Measurements from ENCODE around the gene RANBP9. TPM values are rescaled to one million over a fixed set of nuclear protein-coding genes. Genes with fewer than 3 reads are reported as not detected.

Gene RANBP9
- total RNA-seq, 3 donors from 2014 or later, result 43.9 to 51.5 (median 48.0) TPM

DNA sequence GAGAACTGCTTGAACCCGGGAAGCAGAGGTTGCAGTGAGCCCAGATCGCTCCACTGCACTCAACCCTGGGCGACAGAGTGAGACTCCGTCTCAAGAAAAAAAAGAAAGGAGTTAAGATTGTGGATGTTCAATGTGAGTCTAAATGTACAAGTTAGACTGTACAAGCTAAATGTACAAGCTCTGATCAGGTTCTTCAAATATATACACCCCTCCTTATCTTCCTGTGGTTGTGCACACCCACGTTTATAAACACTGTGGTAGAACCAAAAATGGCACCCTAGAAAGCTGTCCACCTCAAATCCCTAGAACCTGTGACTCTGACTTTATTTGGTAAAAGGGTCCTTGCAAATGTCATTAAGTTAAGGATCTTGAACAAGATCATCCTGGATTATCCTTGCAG, 11.2 kb upstream of the RANBP9 start:
- H3K27ac ChIP-seq, result no peak overlapping the region
- H3K4me3 ChIP-seq, result no peak overlapping the region
- H3K27me3 ChIP-seq, result no peaks in the 10 kb centered on the region
- intact Hi-C loops (cut with DNase I; ENCODE audit: low total_unique reads), result no loop called here
- no peaks in the 10 kb centered on the region for H3K4me1 ChIP-seq
- H3K9me3 ChIP-seq, result no peaks in the 10 kb centered on the region
- no peaks in the 10 kb centered on the region for H3K36me3 ChIP-seq
- TF ChIP-seq POLR2AphosphoS5 (IDR thresholded peaks at IDR 0.05), result no peak
- no peak for TF ChIP-seq POLR2A (IDR thresholded peaks at IDR 0.05)
- TF ChIP-seq, protein P1, sequence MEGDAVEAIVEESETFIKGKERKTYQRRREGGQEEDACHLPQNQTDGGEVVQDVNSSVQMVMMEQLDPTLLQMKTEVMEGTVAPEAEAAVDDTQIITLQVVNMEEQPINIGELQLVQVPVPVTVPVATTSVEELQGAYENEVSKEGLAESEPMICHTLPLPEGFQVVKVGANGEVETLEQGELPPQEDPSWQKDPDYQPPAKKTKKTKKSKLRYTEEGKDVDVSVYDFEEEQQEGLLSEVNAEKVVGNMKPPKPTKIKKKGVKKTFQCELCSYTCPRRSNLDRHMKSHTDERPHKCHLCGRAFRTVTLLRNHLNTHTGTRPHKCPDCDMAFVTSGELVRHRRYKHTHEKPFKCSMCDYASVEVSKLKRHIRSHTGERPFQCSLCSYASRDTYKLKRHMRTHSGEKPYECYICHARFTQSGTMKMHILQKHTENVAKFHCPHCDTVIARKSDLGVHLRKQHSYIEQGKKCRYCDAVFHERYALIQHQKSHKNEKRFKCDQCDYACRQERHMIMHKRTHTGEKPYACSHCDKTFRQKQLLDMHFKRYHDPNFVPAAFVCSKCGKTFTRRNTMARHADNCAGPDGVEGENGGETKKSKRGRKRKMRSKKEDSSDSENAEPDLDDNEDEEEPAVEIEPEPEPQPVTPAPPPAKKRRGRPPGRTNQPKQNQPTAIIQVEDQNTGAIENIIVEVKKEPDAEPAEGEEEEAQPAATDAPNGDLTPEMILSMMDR (IDR thresholded peaks at IDR 0.05), result no peak
- DNase-seq (ENCODE audit: low spot score in 2 of 2), result no peak

DNA sequence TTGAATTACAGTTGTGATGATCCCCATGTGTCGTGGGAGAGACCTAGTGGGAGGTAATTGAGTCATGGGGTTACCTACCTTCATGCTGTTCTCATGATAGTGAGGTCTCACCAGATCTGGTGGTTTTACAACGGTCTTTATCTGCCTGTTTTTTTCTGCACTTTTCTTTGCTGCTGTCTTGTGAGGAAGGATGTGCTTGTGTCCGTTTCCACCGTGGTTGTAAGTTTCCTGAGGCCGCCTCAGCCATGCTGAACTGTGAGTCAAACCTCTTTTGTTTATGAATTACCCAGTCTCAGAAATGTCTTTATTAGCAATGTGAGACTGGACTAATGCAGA, 6.5 kb upstream of the RANBP9 start:
- TF ChIP-seq POLR2A (IDR thresholded peaks at IDR 0.05) (no peak), POLR2AphosphoS5 (IDR thresholded peaks at IDR 0.05) (no peak)
- TF ChIP-seq, protein P1 (IDR thresholded peaks at IDR 0.05), result no peak
- Histone ChIP-seq H3K4me3 (no peak overlapping the region), H3K27me3 (no peaks in the 10 kb centered on the region), H3K36me3 (no peaks in the 10 kb centered on the region), H3K4me1 (no peaks in the 10 kb centered on the region), H3K27ac (no peak overlapping the region), H3K9me3 (no peaks in the 10 kb centered on the region)
- intact Hi-C loops (cut with DNase I; ENCODE audit: low total_unique reads), result no loop called here
- DNase-seq (ENCODE audit: low spot score in 2 of 2), result no peak

DNA sequence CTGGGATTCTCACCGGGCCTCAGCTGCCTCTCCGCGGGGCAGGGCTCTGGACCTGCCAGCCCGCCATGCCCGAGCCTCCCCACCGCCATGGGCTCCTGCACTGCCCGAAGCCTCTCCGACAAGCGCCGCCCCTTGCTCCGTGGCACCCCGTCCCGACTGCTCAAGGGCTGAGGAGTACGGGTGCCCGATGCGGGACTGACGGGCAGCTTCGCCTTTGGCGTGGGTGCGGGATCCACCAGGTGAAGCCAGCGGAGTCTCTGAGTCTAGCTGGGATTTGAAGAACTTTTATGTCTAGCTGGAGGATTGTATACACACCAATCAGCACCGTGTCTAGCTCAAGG, 5.3 kb upstream of the RANBP9 start:
- Histone ChIP-seq H3K4me3 (no peak overlapping the region), H3K9me3 (no peaks in the 10 kb centered on the region), H3K36me3 (no peaks in the 10 kb centered on the region), H3K4me1 (no peaks in the 10 kb centered on the region), H3K27ac (no peak overlapping the region), H3K27me3 (no peaks in the 10 kb centered on the region)
- intact Hi-C loops (cut with DNase I; ENCODE audit: low total_unique reads), result no loop called here
- DNase-seq (ENCODE audit: low spot score in 2 of 2), result no peak
- TF ChIP-seq, protein P1 (IDR thresholded peaks at IDR 0.05), result no peak
- no peak for TF ChIP-seq POLR2AphosphoS5 (IDR thresholded peaks at IDR 0.05)
- TF ChIP-seq POLR2A (IDR thresholded peaks at IDR 0.05), result no peak

DNA sequence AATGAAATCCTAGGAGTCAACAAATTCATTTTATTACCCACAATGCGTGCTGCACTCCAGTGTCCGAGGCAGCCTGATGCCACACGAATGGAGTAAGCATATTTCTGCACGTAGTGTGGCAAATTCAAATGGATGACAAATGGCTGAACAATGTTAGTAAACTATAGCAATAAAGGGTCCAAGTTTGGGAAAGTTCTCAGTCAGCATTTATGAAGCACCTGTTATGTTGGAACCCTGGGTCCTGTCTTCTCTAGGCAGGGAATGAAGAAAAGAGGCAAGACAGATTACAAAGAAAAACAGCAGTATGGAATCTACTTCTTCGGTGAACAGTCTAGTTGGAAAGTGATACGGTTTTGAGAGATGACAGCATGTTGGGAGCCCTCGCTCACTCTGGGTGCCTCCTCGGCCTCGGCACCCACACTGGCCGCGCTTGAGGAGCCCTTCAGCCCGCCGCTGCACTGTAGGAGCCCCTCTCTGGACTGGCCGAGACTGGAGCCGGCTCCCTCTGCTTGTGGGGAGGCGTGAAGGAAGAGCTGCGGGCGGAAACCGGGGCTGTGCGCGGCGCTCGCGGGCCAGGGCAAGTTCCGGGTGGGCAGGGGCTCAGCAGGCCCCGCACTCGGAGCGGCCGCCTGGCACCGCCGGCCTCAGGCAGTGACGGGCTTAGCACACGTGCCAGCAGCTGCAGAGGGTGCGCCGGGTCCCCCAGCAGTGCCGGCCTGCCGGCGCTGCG, 4.8 kb upstream of the RANBP9 start:
- H3K36me3 ChIP-seq, result no peaks in the 10 kb centered on the region
- no peaks in the 10 kb centered on the region for H3K4me1 ChIP-seq
- no peak overlapping the region for H3K27ac ChIP-seq
- H3K4me3 ChIP-seq, result no peak overlapping the region
- H3K9me3 ChIP-seq, result no peaks in the 10 kb centered on the region
- no peaks in the 10 kb centered on the region for H3K27me3 ChIP-seq
- no peak for DNase-seq (ENCODE audit: low spot score in 2 of 2)
- intact Hi-C loops (cut with DNase I; ENCODE audit: low total_unique reads), result no loop called here
- TF ChIP-seq POLR2AphosphoS5 (IDR thresholded peaks at IDR 0.05) (no peak), POLR2A (IDR thresholded peaks at IDR 0.05) (no peak)
- TF ChIP-seq, protein P1 (IDR thresholded peaks at IDR 0.05), result no peak

DNA sequence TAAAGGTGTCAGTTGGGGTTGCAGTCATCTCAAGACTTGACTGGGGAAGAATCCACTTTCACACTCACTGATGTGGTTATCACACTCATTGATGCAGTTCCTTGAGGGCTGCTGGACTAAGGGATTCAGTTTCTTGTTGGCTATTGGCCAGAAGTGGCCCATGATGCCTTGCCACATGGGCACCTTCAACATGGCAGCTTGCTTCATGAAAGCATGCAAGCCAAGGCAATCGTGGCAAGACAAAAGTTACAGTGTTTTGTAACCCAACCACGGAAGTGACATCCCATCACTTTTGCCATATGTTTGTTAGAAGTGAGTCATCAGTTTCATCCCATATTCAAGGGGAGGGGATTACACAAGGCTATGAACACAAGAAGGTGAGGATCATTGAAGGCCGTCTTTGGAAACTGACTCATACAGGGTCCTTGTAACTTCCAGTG, 3.8 kb upstream of the RANBP9 start:
- no peaks in the 10 kb centered on the region for H3K4me1 ChIP-seq
- no peaks in the 10 kb centered on the region for H3K27me3 ChIP-seq
- intact Hi-C loops (cut with DNase I; ENCODE audit: low total_unique reads), result no loop called here
- no peak overlapping the region for H3K27ac ChIP-seq
- H3K4me3 ChIP-seq, result no peak overlapping the region
- H3K36me3 ChIP-seq, result no peaks in the 10 kb centered on the region
- TF ChIP-seq POLR2A (IDR thresholded peaks at IDR 0.05) (no peak), POLR2AphosphoS5 (IDR thresholded peaks at IDR 0.05) (no peak)
- TF ChIP-seq, protein P1 (IDR thresholded peaks at IDR 0.05), result no peak
- no peaks in the 10 kb centered on the region for H3K9me3 ChIP-seq
- no peak for DNase-seq (ENCODE audit: low spot score in 2 of 2)
